SK-N-SH (cell line): Measurements from ENCODE around the gene FNDC10. TPM values are rescaled to one million over a fixed set of nuclear protein-coding genes. Genes with fewer than 3 reads are reported as not detected.

ENCODE experiments used
- CTCF ChIA-PET: fragments of 300-600, 350-600 bp; formaldehyde crosslinking; extraction: SDS; loops from one replicate; lab custom pipeline; 2021; lab: Yijun Ruan, JAX
- POLR2A ChIA-PET: fragments of 350-600 bp; sonication (Branson Sonifier 250); formaldehyde crosslinking; extraction: SDS; loops from one replicate; lab custom pipeline; 2020; ENCODE audit warnings: antibody characterized with exemption, inconsistent platforms; lab: Yijun Ruan, JAX
- DNase-seq: peaks from one replicate; pipeline ENCODE4 v3.0.0; 2012
- H2AFZ ChIP-seq: fragments of 200-600 bp; sonication (generic); 2 replicates; pipeline ENCODE4 v1.8.1; 2016; ENCODE audit warnings: antibody characterized with exemption, mild to moderate bottlenecking, low read depth
- H3F3A ChIP-seq: fragments of 200-600 bp; sonication (generic); replicated peaks from 2 replicates; pipeline ENCODE3; 2016; ENCODE audit warnings: antibody characterized with exemption, mild to moderate bottlenecking; ENCODE audit not compliant: insufficient read depth
- H3K27ac ChIP-seq, 2 experiments: fragments of 200-500 bp in 1 of 2; fragments of 200-600 bp in 1 of 2; sonication (Bioruptor generic) in 1 of 2; sonication (generic), shearing (Covaris generic) in 1 of 2; 2 replicates each; pipeline versions ENCODE4 v1.5.1 to v1.6.1; 2014 to 2016; ENCODE audit warnings: low read depth in 2 of 2, inconsistent platforms in 1 of 2, low read length in 1 of 2, mild to moderate bottlenecking in 1 of 2, mixed read lengths in 1 of 2
- H3K27me3 ChIP-seq: fragments of 200-600 bp; sonication (generic), shearing (Covaris generic); 2 replicates; pipeline ENCODE4 v1.6.1; 2016; ENCODE audit warnings: mixed run types; ENCODE audit not compliant: insufficient read depth
- H3K36me3 ChIP-seq, 2 experiments: fragments of 200-500 bp in 1 of 2; fragments of 200-600 bp in 1 of 2; sonication (Bioruptor generic) in 1 of 2; sonication (generic) in 1 of 2; replicated peaks in 1 of 2; 2 replicates each; pipeline versions ENCODE3 to v1.5.1; 2014 to 2016; ENCODE audit warnings: low read length in 1 of 2, mild to moderate bottlenecking in 1 of 2; ENCODE audit not compliant: insufficient read depth in 2 of 2, control insufficient read depth in 1 of 2
- H3K4me1 ChIP-seq, 2 experiments: fragments of 200-500 bp in 1 of 2; fragments of 200-600 bp in 1 of 2; sonication (Bioruptor generic) in 1 of 2; sonication (generic), shearing (Covaris generic) in 1 of 2; 2 replicates each; pipeline versions ENCODE4 v1.5.1 to v1.6.1; 2014 to 2016; ENCODE audit warnings: low read depth in 1 of 2, low read length in 1 of 2, mixed run types in 1 of 2; ENCODE audit not compliant: insufficient read depth in 2 of 2, control insufficient read depth in 1 of 2
- H3K4me2 ChIP-seq: fragments of 200-600 bp; sonication (generic), shearing (Covaris generic); 2 replicates; pipeline ENCODE4 v1.6.1; 2017; ENCODE audit warnings: mixed run types
- H3K4me3 ChIP-seq, 2 experiments: fragments of 200-500 bp in 1 of 2; fragments of 200-600 bp in 1 of 2; sonication (Bioruptor generic) in 1 of 2; sonication (generic), shearing (Covaris generic) in 1 of 2; 2 replicates each; pipeline versions ENCODE4 v1.5.1 to v1.8.1; 2014 to 2016; ENCODE audit warnings: low read depth in 2 of 2, inconsistent platforms in 1 of 2, low read length in 1 of 2, mild to moderate bottlenecking in 1 of 2, mixed read lengths in 1 of 2, moderate library complexity in 1 of 2
- H3K79me2 ChIP-seq: fragments of 200-600 bp; sonication (generic); 2 replicates; pipeline ENCODE4 v1.8.1; 2017; ENCODE audit warnings: mild to moderate bottlenecking; ENCODE audit not compliant: insufficient read depth
- H3K9ac ChIP-seq: fragments of 200-600 bp; sonication (generic); 2 replicates; pipeline ENCODE4 v1.6.1; 2017; ENCODE audit warnings: mixed run types
- H3K9me2 ChIP-seq: fragments of 200-600 bp; sonication (generic); 2 replicates; pipeline ENCODE4 v1.6.1; 2017; ENCODE audit warnings: mixed run types
- H3K9me3 ChIP-seq: fragments of 200-600 bp; sonication (generic); 2 replicates; pipeline ENCODE4 v1.6.1; 2017; ENCODE audit warnings: mixed run types, mild to moderate bottlenecking, moderate library complexity
- H4K20me1 ChIP-seq: fragments of 200-600 bp; sonication (generic); 2 replicates; pipeline ENCODE4 v1.6.1; 2017; ENCODE audit warnings: mild to moderate bottlenecking, mixed run types; ENCODE audit not compliant: insufficient read depth
- CHD2 ChIP-seq: fragments of 150-350 bp; IDR thresholded peaks from 2 replicates; pipeline ENCODE4 v1.6.1; 2018; ENCODE audit warnings: low read length; ENCODE audit not compliant: partially characterized antibody
- EP300 ChIP-seq, 2 experiments: IDR thresholded peaks; 2 replicates each; pipeline versions ENCODE4 v1.4.0 to v1.6.1; 2012; ENCODE audit warnings: borderline replicate concordance in 1 of 2, low read depth in 1 of 2, low read length in 1 of 2
- EZH2phosphoT487 ChIP-seq: fragments of 200-600 bp; sonication (generic); IDR thresholded peaks from 2 replicates; pipeline ENCODE4 v1.6.1; 2017; ENCODE audit warnings: low read depth, mixed run types, mild to moderate bottlenecking, antibody characterized with exemption, moderate library complexity, borderline replicate concordance
- FOXJ3 ChIP-seq: sonication (generic); formaldehyde crosslinking; IDR thresholded peaks from 2 replicates; pipeline ENCODE4 v1.5.1; 2020; ENCODE audit warnings: mild to moderate bottlenecking, missing genetic modification reagents
- GATA2 ChIP-seq: sonication (generic); formaldehyde crosslinking; IDR thresholded peaks from 2 replicates; pipeline ENCODE4 v1.5.0; 2020; ENCODE audit warnings: mild to moderate bottlenecking, missing genetic modification reagents
- MAX ChIP-seq: IDR thresholded peaks from 2 replicates; pipeline ENCODE4 v1.4.0; 2012; ENCODE audit warnings: low read depth
- MXI1 ChIP-seq: IDR thresholded peaks from 2 replicates; pipeline ENCODE4 v1.6.1; 2012; ENCODE audit warnings: mild to moderate bottlenecking, low read depth, low read length, improper control_type of control experiment
- NFIC ChIP-seq: IDR thresholded peaks from 2 replicates; pipeline ENCODE4 v1.4.0; 2012; ENCODE audit warnings: borderline replicate concordance
- RAD21 ChIP-seq: IDR thresholded peaks from 2 replicates; pipeline ENCODE4 v1.6.1; 2012; ENCODE audit warnings: mild to moderate bottlenecking, low read length
- REST ChIP-seq: IDR thresholded peaks from 2 replicates; pipeline ENCODE4 v1.6.1; 2012; ENCODE audit warnings: mild to moderate bottlenecking, low read depth, low read length, moderate library complexity
- RFX5 ChIP-seq: IDR thresholded peaks from 2 replicates; pipeline ENCODE4 v1.6.1; 2012; ENCODE audit warnings: mild to moderate bottlenecking, improper control_type of control experiment, low read length
- RXRA ChIP-seq: IDR thresholded peaks from 2 replicates; pipeline ENCODE4 v1.4.0; 2012; ENCODE audit warnings: low read depth, mild to moderate bottlenecking, borderline replicate concordance
- USF1 ChIP-seq: IDR thresholded peaks from 2 replicates; pipeline ENCODE4 v1.4.0; 2012; ENCODE audit warnings: low read depth, borderline replicate concordance
- WGBS: methylation state at CpG from one replicate; pipeline ENCODE4 v1.1.6; 2017; ENCODE audit warnings: low lambda C conversion rate; 5-methylcytosine and 5-hydroxymethylcytosine counted together
- polyA plus RNA-seq, 3 experiments: library from polyadenylated mRNA; depleted of rRNA; stranded (reverse); fragments of >200 nt; gene quantifications; 2 replicates each; pipeline ENCODE4 v1.2.3, GENCODE V29; 2012

Gene FNDC10
- polyA plus RNA-seq, 1 of the 3 experiments (the other 2 are of a cell fraction) = 6.7 TPM

- Histone ChIP-seq H3K9me2 (no peaks in the 10 kb centered on the region), H3K27ac (no peak overlapping the region; a peak in 1 of 4 replicates), H4K20me1 (no peaks in the 10 kb centered on the region), H3K36me3 (peaks cover 0 to 5% of the 10 kb centered on the region in 2 experiments), H3K9me3 (no peaks in the 10 kb centered on the region), H3K4me3 (no peak overlapping the region), H3K27me3 (no peaks in the 10 kb centered on the region), H3K79me2 (peaks cover 10% of the 10 kb centered on the region; the same call in 1 of the 2 replicates), H3K9ac (no peak overlapping the region), H3K4me1 (no peaks in the 10 kb centered on the region; a peak in 1 of 4 replicates), H2AFZ (no peak overlapping the region), H3K4me2 (no peak overlapping the region), H3F3A (no peaks in the 10 kb centered on the region)
- TF ChIP-seq MXI1 (no peak), RXRA (no peak), EP300 (IDR thresholded peaks at IDR 0.05; ENCODE audit: borderline replicate concordance in 1 of 2, low read depth in 1 of 2, low read length in 1 of 2) (no peak), GATA2 (CRISPR knock-in tag) (no peak), RFX5 (no peak)
- WGBS = 80% methylated on average over 1 of the region's 33 CpGs
- ChIA-PET CTCF (no interaction called here), POLR2A (no interaction called here)
- no peak for DNase-seq
Measured at GRCh38 chr1:1623181-1623630, 23.3 kb upstream of the FNDC10 start.

- H4K20me1 ChIP-seq = no peaks in the 10 kb centered on the region
- H3K9me2 ChIP-seq = no peaks in the 10 kb centered on the region
- H3K9ac ChIP-seq = no peak overlapping the region
- H3K9me3 ChIP-seq = no peaks in the 10 kb centered on the region
- WGBS = 97% methylated on average over 3 of the region's 17 CpGs
- TF ChIP-seq EP300 (IDR thresholded peaks at IDR 0.05; ENCODE audit: borderline replicate concordance in 1 of 2, low read depth in 1 of 2, low read length in 1 of 2) (no peak), FOXJ3 (no peak), CHD2 (no peak), GATA2 (CRISPR knock-in tag) (no peak), REST (no peak), MXI1 (no peak), RAD21 (no peak), NFIC (no peak), MAX (no peak), EZH2phosphoT487 (no peak), USF1 (no peak)
- no peak for DNase-seq
- H2AFZ ChIP-seq = no peak overlapping the region
- no peak overlapping the region for H3K27ac ChIP-seq
- no peaks in the 10 kb centered on the region for H3F3A ChIP-seq
- H3K4me1 ChIP-seq = no peaks in the 10 kb centered on the region; a peak in 1 of 4 replicates
- no peaks in the 10 kb centered on the region for H3K27me3 ChIP-seq
- no peak overlapping the region for H3K4me2 ChIP-seq
- peaks cover 2 to 5% of the 10 kb centered on the region in 2 experiments for H3K36me3 ChIP-seq
- CTCF ChIA-PET = no interaction called here
- no peak overlapping the region for H3K4me3 ChIP-seq
- POLR2A ChIA-PET = no interaction called here
- H3K79me2 ChIP-seq = peaks cover 15% of the 10 kb centered on the region; the same call in 1 of the 2 replicates
Measured at GRCh38 chr1:1622788-1623094, 22.8 kb upstream of the FNDC10 start.
